ENCODE results near the gene ACTN2. TPM values are rescaled to one million over a fixed set of nuclear protein-coding genes. Genes with fewer than 3 reads are reported as not detected.
"Not testable (repeated sequence)": the region's sequence is repeated elsewhere in the genome, so short reads cannot be mapped to it uniquely, and the experiment has no call there.

The ACTN2 gene
- total RNA-seq, 2 experiments from 2014 or later, result 0.28 TPM; not detected in 1

DNA sequence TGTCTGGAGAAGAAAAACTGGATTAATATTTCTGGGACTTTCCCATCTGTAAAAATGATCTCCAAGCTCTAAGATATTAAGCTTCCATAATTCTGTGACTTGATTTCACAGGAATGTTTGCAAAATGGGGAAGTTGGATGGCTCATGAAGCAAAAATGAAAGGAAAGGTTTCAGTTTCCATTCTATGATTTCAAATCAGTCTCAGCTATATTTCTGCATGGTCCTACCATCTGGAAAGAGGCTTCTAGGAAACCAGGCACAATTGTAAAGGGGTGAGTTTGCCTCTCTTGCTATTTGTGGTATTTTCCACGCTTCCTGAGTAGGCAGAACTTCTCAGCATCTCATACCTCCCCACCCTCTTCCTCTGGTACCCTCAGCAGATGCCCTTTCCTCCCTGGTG lies 22.4 kb upstream of the ACTN2 start:
- Mint-ChIP-seq H3K27ac (no peak overlapping the region), H3K4me1 (ENCODE audit: low read depth) (no peaks in the 10 kb centered on the region), H3K27me3 (peaks cover 5% of the 10 kb centered on the region), H3K36me3 (ENCODE audit: low read depth) (no peaks in the 10 kb centered on the region), H3K4me3 (no peak overlapping the region), H3K9me3 (peaks cover 3% of the 10 kb centered on the region)
- no peak for ATAC-seq (ENCODE audit: poor library complexity)
- DNase-seq, result no peak
- CTCF ChIA-PET, result no interaction called here
- POLR2A ChIA-PET, result no interaction called here
- H3K9me3 ChIP-seq (ENCODE audit: control insufficient read depth in 1 of 2, insufficient read depth in 1 of 2, low read length in 2 of 2), result no peaks in the 10 kb centered on the region
- TF ChIP-seq, protein P1, sequence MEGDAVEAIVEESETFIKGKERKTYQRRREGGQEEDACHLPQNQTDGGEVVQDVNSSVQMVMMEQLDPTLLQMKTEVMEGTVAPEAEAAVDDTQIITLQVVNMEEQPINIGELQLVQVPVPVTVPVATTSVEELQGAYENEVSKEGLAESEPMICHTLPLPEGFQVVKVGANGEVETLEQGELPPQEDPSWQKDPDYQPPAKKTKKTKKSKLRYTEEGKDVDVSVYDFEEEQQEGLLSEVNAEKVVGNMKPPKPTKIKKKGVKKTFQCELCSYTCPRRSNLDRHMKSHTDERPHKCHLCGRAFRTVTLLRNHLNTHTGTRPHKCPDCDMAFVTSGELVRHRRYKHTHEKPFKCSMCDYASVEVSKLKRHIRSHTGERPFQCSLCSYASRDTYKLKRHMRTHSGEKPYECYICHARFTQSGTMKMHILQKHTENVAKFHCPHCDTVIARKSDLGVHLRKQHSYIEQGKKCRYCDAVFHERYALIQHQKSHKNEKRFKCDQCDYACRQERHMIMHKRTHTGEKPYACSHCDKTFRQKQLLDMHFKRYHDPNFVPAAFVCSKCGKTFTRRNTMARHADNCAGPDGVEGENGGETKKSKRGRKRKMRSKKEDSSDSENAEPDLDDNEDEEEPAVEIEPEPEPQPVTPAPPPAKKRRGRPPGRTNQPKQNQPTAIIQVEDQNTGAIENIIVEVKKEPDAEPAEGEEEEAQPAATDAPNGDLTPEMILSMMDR (IDR thresholded peaks at IDR 0.05), result no peak
- no peak overlapping the region for H3K4me3 ChIP-seq (ENCODE audit: low read length)
- no peaks in the 10 kb centered on the region for H3K27me3 ChIP-seq (ENCODE audit: control insufficient read depth in 1 of 2, insufficient read depth in 2 of 2, low read length in 2 of 2)
- intact Hi-C loops (cut with DNase I, micrococcal nuclease), result no loop called here
- H3K27ac ChIP-seq (ENCODE audit: low read depth in 1 of 2, low read length in 2 of 2), result no peak overlapping the region
- no peaks in the 10 kb centered on the region for H3K4me1 ChIP-seq (ENCODE audit: insufficient read depth, low read length)
- no peaks in the 10 kb centered on the region for H3K36me3 ChIP-seq (ENCODE audit: insufficient read depth, low read length)

DNA sequence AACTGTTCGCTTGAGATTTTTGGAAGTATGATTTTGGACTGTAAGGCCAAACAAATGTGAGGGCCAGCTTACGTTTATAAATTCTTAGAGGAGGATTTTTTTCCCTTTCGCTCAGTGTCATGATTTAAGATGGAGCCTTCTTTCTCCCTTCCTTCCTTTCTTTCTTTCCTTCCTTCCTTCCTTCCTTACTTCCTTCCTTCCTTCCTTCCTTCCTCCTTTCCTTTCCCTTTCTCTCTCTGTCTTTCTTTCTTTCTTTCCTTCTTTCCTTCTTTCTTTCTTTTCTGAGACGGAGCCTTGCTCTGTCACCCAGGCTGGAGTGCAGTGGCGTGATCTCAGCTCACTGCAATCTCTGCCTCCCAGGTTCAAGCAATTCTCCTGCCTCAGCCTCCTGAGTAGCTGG lies 17.4 kb upstream of the ACTN2 start:
- H3K27ac ChIP-seq (ENCODE audit: low read depth in 1 of 2, low read length in 2 of 2); H3K9me3 ChIP-seq (ENCODE audit: control insufficient read depth in 1 of 2, insufficient read depth in 1 of 2, low read length in 2 of 2); intact Hi-C loops (cut with DNase I, micrococcal nuclease); H3K4me1 ChIP-seq (ENCODE audit: insufficient read depth, low read length); H3K27me3 ChIP-seq (ENCODE audit: control insufficient read depth in 1 of 2, insufficient read depth in 2 of 2, low read length in 2 of 2); H3K36me3 Mint-ChIP-seq (ENCODE audit: low read depth); H3K4me1 Mint-ChIP-seq (ENCODE audit: low read depth); H3K4me3 Mint-ChIP-seq; H3K4me3 ChIP-seq (ENCODE audit: low read length); ATAC-seq (ENCODE audit: poor library complexity); CTCF ChIA-PET; H3K9me3 Mint-ChIP-seq; POLR2A ChIA-PET; DNase-seq; H3K27ac Mint-ChIP-seq; H3K36me3 ChIP-seq (ENCODE audit: insufficient read depth, low read length): not testable (repeated sequence)
- H3K27me3 Mint-ChIP-seq, result peaks cover 38% of the 10 kb centered on the region

DNA sequence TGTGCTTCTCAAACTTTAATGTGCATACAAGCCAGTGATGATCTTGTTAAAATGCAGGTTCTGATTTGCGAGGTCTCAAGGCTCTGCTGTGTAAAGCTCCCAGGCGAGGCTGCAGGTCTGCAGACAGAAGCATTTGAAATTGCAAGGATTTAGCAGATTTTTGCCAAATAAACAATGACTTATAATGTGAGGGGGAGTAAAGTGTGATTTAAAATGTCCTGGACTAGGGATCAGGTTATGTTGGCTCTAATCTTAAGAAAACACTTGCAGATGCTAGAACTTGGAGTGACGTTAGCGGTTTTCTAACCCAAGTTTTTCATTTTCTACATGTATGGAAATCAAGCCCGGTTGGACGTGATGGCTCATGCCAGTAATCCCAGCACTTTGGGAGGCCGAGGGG lies 16.2 kb upstream of the ACTN2 start:
- H3K27me3 Mint-ChIP-seq, result peaks cover 44% of the 10 kb centered on the region
- ATAC-seq (ENCODE audit: poor library complexity) (no peak), DNase-seq (no peak)
- no peaks in the 10 kb centered on the region for H3K36me3 ChIP-seq (ENCODE audit: insufficient read depth, low read length)
- peaks cover 3% of the 10 kb centered on the region for H3K9me3 Mint-ChIP-seq
- H3K4me1 ChIP-seq (ENCODE audit: insufficient read depth, low read length), result no peaks in the 10 kb centered on the region
- H3K4me3 Mint-ChIP-seq, result no peak overlapping the region
- H3K4me1 Mint-ChIP-seq (ENCODE audit: low read depth), result no peaks in the 10 kb centered on the region
- CTCF ChIA-PET, result no interaction called here
- H3K36me3 Mint-ChIP-seq (ENCODE audit: low read depth), result no peaks in the 10 kb centered on the region
- H3K9me3 ChIP-seq (ENCODE audit: control insufficient read depth in 1 of 2, insufficient read depth in 1 of 2, low read length in 2 of 2), result no peaks in the 10 kb centered on the region
- intact Hi-C loops (cut with DNase I, micrococcal nuclease), result no loop called here
- no peak overlapping the region for H3K4me3 ChIP-seq (ENCODE audit: low read length)
- TF ChIP-seq, protein P1 (IDR thresholded peaks at IDR 0.05), result no peak
- peaks cover 7 to 12% of the 10 kb centered on the region in 2 experiments for H3K27me3 ChIP-seq (ENCODE audit: control insufficient read depth in 1 of 2, insufficient read depth in 2 of 2, low read length in 2 of 2)
- no peak overlapping the region for H3K27ac Mint-ChIP-seq
- POLR2A ChIA-PET, result no interaction called here
- no peak overlapping the region for H3K27ac ChIP-seq (ENCODE audit: low read depth in 1 of 2, low read length in 2 of 2)

DNA sequence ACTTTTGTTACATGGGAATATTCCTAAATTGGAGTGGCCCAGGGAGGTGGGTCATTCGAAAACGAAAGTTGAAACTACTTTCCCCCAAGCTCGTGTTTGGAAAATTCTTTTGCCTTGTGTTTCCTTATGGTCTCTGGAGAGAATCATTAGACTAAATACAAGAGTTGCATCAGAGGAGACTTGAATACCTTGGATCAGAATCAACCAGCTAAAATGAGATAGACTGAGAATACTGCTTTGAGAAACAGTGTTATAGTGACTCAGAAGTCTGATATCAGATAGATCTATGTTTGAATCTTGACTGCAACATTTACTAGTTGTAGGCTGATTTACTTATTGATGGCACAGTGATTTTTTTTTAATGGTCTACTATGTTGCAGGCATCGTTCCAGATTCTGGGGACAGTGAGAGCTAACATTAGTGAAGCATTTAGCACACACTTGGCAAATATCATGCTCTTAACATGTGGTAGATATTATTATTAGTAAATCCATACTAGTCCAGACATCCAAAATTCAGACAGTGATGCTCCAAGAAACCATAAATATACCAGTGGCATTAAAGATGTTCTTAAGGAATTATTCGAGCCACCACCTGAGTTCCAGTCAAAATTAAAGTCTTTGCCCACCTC lies 12.9 kb upstream of the ACTN2 start:
- H3K27ac ChIP-seq (ENCODE audit: low read depth in 1 of 2, low read length in 2 of 2), result no peak overlapping the region
- Mint-ChIP-seq H3K4me3 (no peak overlapping the region), H3K27ac (no peak overlapping the region), H3K9me3 (no peaks in the 10 kb centered on the region), H3K36me3 (ENCODE audit: low read depth) (no peaks in the 10 kb centered on the region), H3K4me1 (ENCODE audit: low read depth) (no peaks in the 10 kb centered on the region), H3K27me3 (peaks cover 57% of the 10 kb centered on the region)
- CTCF ChIA-PET, result no interaction called here
- no peaks in the 10 kb centered on the region for H3K9me3 ChIP-seq (ENCODE audit: control insufficient read depth in 1 of 2, insufficient read depth in 1 of 2, low read length in 2 of 2)
- no peaks in the 10 kb centered on the region for H3K4me1 ChIP-seq (ENCODE audit: insufficient read depth, low read length)
- no peak overlapping the region for H3K4me3 ChIP-seq (ENCODE audit: low read length)
- H3K27me3 ChIP-seq (ENCODE audit: control insufficient read depth in 1 of 2, insufficient read depth in 2 of 2, low read length in 2 of 2), result peaks cover 7 to 12% of the 10 kb centered on the region in 2 experiments
- intact Hi-C loops (cut with DNase I, micrococcal nuclease), result no loop called here
- ATAC-seq (ENCODE audit: poor library complexity) (no peak), DNase-seq (no peak)
- TF ChIP-seq, protein P1 (IDR thresholded peaks at IDR 0.05), result no peak
- H3K36me3 ChIP-seq (ENCODE audit: insufficient read depth, low read length), result no peaks in the 10 kb centered on the region
- POLR2A ChIA-PET, result no interaction called here

Data from CD4-positive, alpha-beta T cell (primary cell).